Retinal pigment epithelial cell (primary cell): ENCODE measurements around the gene IL19.

Source experiments
- DNase-seq: peaks from one replicate; pipeline ENCODE4 v3.0.0-alpha.2; 2010; ENCODE audit warnings: low read depth
- H3K4me3 ChIP-seq: 2 replicates; pipeline ENCODE4 v1.5.1; 2011; ENCODE audit warnings: mild to moderate bottlenecking, low read length, control low read depth, moderate library complexity
- CTCF ChIP-seq: conservative IDR thresholded peaks from 2 replicates; pipeline ENCODE4 v1.5.1; 2011; ENCODE audit warnings: low read depth, low read length, control low read depth, inconsistent platforms

IL19 gene

DNA sequence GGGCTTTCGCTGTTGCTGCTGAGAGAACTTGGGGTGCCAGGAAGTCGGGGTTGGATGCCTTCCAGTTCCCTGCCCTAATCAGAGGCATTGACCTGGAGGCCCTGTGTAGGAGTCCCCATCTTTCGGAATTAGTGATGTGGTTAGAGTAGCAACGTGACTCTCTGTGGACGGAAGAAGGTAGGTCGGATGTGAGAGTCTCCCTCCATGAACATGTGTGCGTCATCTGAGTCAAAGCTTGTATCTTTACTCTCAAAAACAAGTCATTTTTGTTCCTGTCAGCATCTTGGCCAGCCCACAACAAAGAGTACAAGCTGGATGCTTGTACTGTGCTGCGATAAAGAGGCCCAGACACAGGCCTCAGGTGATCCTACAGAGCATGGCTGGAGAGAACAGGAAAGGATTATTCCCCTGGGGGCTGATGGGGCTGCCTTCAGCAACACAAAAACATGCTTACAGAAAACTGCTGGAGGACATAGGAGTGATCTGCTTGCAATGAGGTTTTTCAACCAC lies 32.7 kb downstream of the IL19 start:
- DNase-seq = no peak
- no peak overlapping the region for H3K4me3 ChIP-seq
- TF ChIP-seq CTCF = no peak

DNA sequence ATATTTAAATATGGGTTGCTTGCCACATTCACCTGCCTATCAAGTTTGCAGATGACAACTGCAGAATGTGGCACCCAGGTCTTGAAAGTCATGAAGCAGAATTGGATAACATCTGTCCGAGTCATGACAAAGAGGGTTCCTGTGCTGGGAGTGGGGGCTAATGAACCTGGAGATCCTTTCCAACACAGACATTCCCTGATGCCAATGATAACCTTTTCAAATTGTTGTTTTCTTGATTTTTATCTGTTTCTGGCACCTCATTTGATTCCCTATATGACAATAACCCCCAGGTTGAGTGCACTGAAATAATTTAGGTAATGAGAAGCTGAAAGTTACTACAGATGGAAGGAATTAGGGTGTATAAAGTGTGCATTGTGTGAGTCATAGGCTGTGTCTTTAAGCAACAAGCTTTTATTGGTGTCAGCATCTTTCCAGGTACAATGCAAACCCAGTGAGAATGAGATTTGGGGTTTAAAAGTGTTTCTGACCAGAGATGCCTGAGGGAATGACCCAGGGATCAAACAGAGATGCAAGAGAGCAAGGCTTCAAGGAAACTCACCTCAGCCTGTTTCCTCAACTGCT lies 33.7 kb downstream of the IL19 start:
- no peak for TF ChIP-seq CTCF
- H3K4me3 ChIP-seq = no peak overlapping the region
- no peak for DNase-seq

DNA sequence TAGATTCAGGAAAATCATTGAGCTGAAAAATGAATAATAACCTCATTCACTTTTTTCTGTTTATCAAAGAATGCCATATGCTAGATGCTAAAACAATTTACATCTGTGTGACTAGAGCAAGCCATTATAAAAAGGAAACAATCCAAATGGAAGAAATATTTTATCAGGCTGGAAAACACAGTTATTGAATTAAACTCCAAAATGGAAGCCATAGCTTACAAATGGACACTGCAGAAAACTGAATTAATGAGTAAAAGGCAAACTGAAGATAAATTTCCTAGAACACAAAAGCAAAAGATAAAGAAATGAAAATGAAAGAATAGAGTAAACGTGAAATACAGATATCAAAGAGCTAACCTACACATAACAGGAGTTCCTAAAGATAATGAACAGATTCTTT lies 34.8 kb downstream of the IL19 start:
- no peak for DNase-seq
- no peak overlapping the region for H3K4me3 ChIP-seq
- TF ChIP-seq CTCF = no peak

DNA sequence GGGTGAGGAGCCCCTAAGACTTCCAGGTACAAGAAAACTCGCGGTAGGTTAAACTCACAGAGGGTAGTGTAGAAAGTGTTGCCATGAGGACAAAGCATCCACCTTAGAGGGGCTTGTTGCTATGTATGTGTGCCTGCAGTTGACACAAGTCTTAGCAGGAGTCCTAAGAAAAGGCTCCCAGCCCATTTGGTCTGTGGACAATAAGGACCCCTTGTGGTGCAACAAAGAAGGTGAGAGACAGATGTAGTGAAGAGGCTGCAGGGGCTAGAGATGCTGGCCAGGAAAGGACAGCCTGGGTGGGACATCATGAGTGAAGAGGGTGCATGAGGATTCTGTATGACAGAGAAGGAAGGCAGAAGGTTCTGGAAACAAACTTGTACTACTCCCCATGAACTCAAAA lies 38.0 kb downstream of the IL19 start:
- TF ChIP-seq CTCF = peak; percentile 57
- no peak overlapping the region for H3K4me3 ChIP-seq
- no peak for DNase-seq

- DNase-seq = no peak
These were observed 39.0 kb downstream of the IL19 start for GRCh38 chr1:206809504-206810084.

GRCh38 chr1:206812471-206812870 lies 41.9 kb downstream of the IL19 start:
- no peak for TF ChIP-seq CTCF
- H3K4me3 ChIP-seq = no peak overlapping the region
- no peak for DNase-seq

More at GRCh38 chr1:206809504-206810084, 39.0 kb downstream of the IL19 start:
- no peak overlapping the region for H3K4me3 ChIP-seq
- peak; percentile 75 for TF ChIP-seq CTCF

- no peak for DNase-seq
- no peak for TF ChIP-seq CTCF
These were observed 44.3 kb downstream of the IL19 start for GRCh38 chr1:206814716-206815341.

More at GRCh38 chr1:206814716-206815341, 44.3 kb downstream of the IL19 start:
- no peak overlapping the region for H3K4me3 ChIP-seq
